SW 1271 (cell line): Measurements from ENCODE around the gene PLB1.
"Not testable (repeated sequence)": the region's sequence is repeated elsewhere in the genome, so short reads cannot be mapped to it uniquely, and the experiment has no call there.

ENCODE experiments used
- DNase-seq, 2 experiments: peaks; one replicate each; lab custom pipeline; 2025; lab: John Stamatoyannopoulos, UW

PLB1 gene

DNA sequence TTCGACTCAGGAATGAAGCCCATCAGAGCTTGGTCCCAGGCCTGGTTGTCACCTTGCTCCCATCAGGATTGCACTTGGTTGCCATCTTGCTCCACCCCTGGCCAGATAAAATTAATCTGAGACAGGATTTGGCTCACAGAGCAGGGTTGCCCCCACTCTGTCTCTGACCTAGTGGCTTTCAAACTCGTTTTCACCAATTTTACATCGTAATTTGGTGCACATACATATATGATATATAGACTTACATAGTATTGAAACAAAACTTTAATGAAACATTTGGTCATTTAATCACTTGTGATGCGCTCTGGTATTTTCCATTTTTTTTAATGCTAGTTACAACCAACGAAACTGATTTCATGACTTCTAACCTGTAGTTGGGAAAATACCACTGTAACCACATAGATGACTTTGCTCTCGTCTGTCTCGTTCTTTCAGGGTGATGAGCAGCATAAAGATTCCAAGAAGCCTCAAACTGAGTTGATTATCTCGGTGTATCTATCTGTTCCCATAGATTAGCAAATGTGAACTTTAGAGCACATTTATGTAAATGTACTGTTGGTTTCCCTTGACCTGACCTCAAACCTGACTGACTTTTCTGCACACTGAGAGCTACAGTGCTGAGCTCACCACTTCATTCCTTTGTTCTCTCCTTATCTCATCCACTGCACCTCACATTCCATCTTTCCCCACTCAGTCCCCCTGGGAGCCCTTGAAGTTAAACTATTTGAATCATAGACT is 30.5 kb upstream of the PLB1 start:
- no peak for DNase-seq

DNA sequence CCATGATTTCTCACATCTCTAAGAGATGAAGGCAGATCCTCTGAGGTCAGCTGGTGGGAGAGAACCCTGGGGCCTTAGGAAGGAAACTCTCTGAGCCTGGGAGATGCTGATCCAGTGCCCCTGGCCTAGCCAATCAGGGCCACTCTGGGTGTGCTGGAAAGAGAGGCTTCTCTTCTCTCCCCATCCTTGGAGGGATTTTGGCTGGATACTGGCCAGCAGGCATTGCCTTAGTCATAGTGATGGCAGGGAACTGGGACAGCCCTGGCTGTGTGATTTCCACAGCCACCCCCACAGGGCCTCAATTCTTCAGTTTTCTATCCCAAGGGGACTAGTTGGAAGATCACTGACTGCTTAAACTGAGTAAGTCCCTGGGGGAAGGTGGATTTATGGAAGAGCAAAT is 26.6 kb upstream of the PLB1 start:
- DNase-seq: no peak

DNA sequence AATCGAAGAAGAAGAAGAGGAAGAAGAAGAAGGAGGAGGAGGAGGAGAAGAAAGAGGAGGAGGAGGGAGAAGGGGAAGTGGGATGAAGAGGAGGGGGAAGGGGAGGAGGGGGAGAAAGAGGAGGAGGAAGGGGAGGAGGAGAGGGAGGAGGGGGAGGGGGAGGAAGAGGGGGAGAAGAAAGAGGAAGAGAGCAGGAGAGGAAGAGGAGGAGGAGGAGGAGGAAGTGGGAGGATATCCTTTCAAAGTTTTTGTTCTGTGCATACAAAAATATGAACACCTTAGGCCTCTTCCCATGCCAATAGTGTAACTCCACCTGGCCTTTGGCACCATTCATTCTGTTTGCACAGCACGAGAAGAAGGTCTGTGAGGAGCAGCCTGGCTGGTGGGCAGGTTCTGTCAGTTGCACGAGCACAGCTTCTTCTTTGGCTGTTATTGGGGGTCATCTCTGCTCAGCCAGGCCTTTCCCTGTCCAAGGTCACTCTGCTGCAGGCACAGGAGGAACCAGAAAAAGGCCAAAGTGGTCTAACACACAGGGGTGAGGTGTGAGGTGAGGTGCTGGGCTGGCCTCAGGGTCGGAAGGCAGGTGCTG is 25.8 kb upstream of the PLB1 start:
- no peak for DNase-seq

DNA sequence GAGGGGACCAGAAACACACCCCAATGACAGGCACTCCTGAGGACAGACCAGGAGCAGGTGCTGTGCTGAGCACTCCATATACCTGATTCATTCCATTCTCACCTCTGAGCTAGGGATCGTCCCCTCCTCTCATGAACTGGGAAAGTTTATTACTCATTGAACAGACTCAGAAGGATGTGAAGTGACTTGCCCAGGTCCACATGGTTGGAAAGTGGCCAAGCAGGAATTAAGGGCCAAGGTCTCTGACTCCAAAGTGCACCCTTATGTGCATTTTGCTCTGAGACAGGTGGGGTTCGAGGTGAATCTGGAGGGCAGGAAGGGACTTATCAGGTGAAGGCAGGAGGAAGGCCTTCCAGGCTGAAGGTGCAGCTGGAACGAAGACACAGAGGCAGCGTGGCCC is 25.1 kb upstream of the PLB1 start:
- DNase-seq: no peak

DNA sequence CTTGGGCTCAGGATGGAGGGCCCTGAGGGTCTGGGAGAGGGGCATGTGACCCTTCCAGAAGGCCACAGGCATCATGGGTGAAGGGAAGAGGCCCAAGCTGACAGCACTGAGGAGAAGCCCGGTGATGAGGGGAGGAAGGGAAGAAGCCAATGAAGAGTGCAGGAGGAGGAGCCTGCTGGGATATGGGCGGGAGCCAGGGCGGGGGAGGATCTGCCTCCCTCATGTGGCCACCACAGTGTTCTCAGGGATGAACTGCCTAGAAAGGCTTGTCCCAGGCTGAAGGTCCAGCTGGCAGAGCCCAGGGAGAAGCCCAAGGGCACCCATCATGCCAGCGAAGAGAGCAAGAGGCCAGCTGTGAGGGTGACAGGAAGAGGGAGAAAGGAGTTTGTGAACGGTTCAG is 24.6 kb upstream of the PLB1 start:
- no peak for DNase-seq

DNA sequence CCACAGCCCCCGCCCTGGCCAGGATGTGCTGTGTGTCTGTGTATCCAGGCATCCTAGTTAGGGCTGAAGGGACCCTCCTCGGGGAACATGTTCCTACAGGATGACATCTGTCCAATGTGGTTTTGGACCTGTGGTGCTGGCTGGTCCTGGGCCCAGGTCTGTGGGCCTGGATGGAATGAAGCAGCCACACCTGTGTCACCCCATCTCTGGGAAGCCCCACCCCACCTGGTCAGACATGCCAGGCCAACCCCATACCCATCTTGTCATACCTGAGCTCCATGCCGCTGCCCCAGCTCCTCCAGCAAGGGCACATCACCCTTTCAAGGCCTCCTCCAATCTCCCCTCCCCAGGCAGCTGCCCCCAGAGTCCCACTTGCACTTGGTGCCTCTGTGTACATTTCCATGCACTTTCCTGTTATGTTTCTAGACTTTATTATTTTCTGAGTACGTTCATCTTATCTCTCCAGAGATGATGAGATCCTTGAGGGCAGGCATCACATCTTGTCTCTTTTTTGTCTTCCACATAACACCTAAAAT is 24.1 kb upstream of the PLB1 start:
- no peak for DNase-seq

DNA sequence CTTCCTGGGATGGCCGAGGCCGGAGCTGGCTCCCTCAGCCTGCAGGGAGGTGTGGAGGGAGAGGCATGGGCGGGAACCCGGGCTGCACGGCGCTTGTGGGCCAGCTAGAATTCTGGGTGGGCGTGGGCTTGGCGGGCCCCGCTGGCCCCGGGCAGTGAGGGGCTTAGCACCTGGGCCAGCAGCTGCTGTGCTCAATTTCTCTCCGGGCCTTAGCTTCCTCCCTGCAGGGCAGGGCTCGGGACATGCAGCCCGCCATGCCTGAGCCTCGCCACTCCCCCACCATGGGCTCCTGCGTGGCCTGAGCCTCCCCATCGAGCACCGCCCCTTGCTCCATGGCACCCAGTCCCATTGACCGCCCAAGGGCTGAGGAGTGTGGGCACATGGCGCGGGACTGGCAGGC is 23.2 kb upstream of the PLB1 start:
- not testable (repeated sequence) for DNase-seq

DNA sequence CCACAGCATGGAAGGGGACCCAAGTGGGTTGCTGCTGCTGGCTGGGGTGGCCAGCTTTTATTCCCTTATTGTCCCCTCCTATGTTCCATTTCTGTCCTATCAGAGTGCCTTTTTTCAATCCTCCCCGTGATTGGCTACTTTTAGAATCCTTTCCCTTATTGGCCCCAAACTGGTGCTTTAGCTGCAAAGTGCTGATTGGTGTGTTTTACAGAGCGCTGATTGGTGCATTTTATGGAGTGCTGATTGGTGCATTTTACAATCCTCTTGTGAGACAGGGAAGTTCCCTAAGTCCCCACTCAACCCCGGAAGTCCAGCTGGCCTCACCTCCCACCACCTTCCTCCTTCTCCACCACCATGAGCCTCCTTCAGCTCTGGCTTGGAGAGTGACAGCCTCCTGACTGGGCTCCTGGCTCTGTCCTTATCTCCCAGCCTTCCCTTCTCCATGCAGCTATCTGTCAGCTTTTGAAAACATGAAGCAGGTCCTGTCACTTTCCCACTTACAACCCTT is 20.7 kb upstream of the PLB1 start:
- DNase-seq: no peak

DNA sequence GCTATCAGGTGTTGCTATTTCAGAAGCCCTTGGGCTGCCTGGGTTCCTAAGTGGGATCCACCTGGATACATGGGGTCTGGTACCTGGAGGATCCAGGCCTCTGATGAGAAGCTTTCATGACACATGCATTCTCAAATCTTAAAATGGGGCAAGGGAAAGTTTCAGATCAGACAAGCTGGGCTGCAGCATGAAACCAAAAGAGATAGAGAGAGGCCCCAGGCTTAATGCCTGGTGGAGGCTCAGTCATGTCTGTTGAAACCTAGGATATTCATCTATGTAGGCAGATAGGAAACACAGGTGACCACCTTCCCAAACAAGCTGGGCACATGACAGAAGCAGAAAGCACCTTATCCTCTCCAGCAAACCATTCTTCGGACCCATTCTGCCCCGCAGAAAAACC is 18.8 kb upstream of the PLB1 start:
- DNase-seq: no peak

DNA sequence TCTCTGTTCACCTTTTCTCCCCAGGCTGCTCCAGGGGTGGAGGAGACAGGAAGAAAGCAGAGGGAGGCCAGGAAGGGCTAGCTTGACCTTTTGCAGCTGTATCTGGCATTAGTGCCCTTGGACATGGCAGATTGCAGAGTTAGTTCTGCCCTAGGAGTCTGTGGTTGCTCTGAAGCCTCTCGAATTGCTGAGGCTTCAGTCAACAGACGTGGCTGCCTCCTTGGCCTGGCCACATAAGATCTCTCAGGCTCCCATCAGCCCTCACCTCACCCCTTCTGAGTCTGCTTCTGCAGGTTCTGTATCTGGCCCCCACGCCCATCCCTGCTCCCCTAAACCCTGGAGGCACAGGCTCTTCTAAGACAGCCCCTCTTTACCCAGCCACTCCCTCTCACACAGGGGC is 18.2 kb upstream of the PLB1 start:
- DNase-seq: no peak

DNA sequence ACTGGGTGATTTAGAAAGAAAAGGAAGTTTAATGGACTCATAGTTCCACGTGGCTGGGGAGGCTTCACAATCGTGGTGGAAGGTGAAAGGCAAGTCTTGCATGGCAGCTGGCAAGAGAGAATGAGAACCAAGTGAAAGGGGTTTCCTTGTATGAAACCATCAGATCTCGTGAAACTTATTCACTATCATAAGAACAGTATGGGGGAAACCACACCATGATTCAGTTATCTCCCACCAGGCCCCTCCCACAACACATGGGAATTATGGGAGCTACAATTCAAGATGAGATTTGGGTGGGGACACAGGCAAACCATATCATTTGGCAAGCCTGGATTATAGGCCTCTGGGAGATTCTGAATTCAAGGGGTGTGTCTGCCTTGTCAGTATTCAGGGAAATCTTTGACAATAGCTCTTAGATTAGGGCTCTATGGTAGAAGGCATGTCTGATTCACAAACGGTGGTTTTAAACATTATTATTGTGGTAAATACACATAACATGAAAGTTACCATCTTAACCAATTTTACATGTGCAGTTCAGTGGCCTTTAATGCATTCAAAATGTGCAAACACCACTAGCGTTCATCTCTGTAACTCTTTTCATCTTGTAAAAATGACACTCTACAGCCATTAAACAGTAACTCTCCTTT is 15.3 kb upstream of the PLB1 start:
- no peak for DNase-seq

DNA sequence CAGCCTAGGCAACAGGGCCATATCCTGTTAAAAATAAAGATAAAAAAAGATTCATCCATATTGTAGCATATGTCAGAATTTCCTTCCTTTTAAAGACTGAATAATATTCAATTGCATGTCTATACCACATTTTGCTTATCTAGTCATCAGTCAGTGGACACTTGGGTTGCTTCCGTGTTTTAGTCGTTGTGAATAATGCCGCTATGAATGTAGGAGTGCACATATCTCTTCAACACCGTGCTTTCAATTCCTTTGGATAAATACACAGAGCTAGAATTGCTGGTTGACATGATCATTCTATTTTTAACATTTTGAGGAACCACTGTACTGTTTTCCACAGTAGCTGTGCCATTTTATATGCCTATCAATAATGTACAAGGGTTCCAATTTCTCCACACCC is 14.0 kb upstream of the PLB1 start:
- DNase-seq: no peak

DNA sequence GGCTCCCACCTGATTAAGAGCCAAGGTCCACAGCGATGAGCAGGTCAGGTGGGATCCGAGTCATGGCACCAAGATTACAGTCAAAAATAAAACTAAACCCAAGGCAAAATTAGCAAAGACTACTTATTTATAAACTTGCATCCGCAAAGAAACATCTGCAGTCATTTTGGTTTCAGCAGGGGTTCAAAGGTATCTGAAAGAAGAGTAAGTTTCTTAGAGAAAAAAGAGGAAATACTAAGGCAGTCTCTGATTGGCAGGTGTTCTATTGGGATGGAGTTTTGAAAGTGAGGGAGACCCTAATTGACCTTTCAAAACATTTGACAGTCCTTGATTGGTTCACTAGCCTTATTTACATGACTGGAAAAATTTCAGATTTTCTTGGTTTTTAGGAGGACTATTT is 11.0 kb upstream of the PLB1 start:
- DNase-seq: no peak

DNA sequence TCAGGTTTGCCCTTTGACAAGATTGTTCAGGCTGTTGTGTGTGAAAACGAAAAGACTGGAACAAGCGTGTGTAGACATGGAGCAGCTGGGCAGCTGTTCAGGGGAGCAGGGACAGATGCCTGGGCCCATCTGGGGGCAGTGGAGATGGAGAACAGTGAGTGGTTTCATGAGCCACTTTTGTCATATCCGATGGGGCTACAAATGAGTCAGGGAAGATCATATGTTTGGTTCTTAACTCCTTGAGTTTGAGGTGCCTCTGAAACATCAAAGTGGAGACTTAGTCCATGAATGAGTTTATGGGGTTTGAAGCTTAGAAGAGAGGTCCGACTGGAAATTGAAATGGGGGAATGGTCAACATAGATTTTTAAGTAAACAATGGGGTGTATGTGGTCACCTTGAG is 9.3 kb upstream of the PLB1 start:
- DNase-seq: no peak

DNA sequence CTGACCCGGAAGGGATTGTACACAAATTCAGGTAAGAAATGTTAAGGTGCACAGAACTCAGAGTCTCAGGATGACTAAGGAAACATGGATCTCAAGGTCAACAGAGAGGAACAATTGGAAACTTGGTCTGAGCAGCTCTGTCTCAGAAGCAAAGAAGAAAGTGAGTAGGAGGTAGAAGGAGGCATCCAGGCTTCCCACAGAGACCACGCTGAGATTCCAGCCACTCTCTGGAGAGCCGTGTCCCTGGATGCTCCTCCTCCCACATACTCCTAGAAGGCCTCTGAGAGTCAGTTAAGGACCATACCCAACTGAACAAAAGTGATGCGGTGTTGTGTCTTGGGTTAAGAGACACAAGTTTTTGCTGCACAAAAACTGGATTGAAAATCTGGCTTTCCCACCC is 8.6 kb upstream of the PLB1 start:
- DNase-seq: no peak

DNA sequence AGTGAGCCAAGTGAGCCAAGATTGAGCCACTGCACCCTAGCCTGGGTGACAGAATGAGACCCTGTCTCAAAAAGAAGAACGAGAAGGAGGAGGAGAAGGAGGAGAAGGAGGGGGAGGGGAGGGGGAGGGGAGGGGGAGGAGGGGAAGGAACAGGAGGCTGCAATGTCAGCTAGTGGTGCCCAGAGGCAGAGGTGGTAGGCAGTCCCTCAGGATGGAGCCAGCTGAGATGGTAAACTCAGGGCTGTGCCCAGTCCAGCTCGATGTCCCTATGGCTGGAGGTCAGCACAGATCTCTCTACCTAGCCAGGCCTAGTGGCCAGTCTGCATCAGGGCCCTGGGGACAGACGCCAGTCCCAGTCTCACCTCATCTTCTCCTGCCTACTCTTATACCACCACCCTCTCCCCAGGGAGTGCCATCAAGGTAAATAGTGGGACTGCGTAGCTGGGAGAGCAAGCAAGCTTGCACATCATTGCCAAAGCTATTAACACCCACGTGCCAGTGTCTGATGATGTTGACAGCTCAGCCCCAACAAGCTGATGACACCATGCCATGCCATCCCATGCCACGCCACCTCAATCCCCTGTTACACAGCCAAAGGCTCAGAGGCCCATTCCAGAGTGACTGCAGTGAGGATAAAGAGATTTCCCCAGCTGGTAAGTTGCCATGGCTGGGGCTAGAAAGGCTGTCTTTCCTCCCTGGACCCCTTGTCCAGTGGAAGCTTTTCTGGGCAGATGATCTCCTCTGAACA is 7.6 kb upstream of the PLB1 start:
- DNase-seq: no peak

DNA sequence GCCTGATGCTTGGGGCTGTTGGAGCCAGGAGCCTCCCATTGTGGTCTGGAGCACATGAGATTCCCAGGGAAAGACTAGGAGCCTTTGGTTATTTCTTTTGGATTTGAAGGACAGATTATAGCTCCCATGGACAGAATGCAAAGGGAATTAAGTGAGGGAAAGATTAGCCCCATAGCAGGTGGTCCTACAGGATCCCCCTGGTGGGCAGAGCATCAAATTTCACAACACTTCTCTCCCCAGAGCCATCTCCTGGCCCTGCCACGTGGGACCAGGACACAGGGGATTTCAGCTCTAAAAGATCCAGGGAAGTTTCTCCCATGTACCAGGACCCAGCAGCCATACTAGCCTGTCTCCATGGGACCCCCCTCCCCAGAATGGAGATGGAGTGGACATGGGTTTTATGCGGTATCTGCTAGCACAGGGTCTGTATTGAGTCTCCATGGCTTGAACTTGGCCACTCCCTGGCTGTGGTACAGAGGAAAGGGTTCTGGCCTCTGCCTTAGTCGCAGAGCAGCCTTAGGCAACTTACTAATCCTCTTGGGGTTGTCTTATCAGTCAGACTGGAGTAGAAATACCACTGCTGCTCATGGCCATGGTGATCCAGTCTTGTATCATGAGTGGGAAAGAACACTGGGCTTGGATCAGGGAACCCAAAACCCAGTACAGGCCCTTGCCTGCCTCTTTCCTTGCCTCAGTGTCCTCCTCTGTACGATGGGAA is 6.8 kb upstream of the PLB1 start:
- DNase-seq: no peak

DNA sequence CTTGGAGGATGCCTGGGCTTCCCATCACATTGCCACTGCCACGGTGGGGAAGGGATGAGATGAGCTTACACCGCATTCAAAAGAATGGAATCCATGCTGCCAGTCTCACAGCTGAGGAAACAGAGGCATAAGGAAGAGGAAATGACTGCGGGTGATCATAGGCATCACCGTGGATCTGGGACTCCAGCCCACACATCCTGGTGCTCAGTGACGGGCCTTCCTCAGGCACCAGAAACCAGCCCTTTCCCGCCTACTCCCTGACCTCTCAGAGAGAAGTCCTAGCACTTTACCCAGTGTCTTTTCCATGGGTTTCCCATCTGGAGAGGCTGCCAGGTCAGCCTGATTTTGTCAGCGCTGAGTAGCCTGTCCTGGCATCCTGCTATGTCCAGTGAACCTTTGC is 5.3 kb upstream of the PLB1 start:
- DNase-seq: no peak

DNA sequence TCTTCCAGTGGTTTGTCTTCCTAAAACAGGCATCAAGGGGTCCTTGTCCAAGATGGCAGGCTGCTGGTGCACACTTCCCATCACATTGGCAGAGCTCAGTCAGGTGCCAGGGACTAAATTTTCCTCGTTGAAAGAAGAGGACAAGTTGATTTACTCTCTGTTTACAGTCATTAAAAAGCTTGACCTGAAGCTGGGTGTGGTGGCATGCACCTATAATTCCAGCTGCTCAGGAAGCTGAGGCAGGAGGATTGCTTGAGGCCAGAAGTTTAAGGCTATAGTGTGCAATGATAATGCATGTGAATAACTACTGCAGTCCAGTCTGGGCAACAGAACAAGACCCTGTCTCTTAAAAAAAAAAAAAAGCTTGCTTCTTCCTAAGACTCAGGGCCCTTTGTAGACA is 3.6 kb upstream of the PLB1 start:
- DNase-seq: no peak

DNA sequence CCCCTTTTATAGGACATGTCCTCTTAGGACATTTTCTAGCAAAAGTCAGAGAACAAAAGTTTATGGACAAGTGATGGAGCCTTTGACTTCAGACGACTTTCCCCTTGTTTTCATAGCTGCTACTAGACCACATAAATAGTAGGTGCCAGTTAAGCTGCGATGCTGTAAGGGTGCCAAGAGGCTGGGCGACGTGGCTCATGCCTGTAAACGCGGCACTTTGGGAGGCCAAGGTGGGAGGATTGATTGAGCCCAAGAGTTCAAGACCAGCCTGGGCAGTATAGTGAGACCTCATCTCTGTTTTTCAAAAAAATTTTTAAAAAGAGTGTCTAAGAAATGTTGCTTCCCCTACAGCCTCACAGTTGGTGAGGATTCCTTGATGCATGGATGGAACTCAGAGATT is 2.2 kb upstream of the PLB1 start:
- no peak for DNase-seq

DNA sequence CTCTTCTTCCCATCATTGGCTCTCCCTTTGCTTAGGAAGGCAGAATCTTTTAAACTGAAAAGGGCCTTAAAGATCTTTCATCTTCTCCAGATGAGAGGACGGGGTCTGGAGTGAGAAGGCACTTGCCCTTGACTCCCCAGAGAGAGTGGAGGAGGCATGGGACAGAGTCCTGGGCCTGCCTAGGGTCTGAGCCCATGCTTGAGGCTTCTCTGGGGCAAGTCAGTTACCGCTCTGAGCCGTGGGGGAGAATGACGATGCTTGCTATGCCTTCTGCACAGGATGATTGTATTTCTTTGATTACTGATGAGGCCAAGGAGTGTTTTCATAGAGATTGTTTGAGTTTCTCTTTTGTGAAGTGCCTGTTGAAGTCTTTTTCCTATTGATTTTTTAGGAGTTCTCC is 921 bp downstream of the PLB1 start:
- DNase-seq: no peak

DNA sequence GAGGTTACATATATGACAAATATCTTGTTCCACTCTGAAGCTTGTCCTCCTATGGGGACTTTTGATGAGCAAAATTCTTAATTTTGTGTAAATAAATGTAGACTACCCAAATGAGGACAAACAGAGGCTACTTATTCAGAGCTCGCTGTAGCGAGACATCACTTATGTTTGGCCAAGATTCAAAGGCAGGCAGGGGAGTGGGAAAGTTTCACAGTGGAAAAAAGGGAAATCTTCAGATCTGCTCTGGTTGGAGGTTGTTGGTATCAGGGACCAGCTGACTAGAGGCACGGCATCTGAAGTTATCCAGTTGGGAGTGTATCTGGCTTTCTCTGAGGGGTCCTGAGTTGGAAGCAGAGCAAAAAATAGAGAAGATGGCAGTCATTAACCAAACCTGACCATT is 1.3 kb downstream of the PLB1 start:
- no peak for DNase-seq
